Type B pancreatic cell (in vitro differentiated cells): ENCODE measurements around the gene KDM4B. TPM values are rescaled to one million over a fixed set of nuclear protein-coding genes. Genes with fewer than 3 reads are reported as not detected.

Experiments used
- DNase-seq: peaks from one replicate; pipeline ENCODE4 v3.0.0; 2021; ENCODE audit warnings: mixed read lengths; ENCODE audit not compliant: unreplicated experiment; ENCODE audit errors: extremely low spot score
- H3K27ac Mint-ChIP-seq: 2 replicates; pipeline ENCODE4 v1.8.0; 2021; ENCODE audit warnings: mild to moderate bottlenecking, mixed read lengths
- H3K27me3 Mint-ChIP-seq: 2 replicates; pipeline ENCODE4 v1.8.0; 2021; ENCODE audit warnings: mixed read lengths
- H3K36me3 Mint-ChIP-seq: 2 replicates; pipeline ENCODE4 v1.8.0; 2021; ENCODE audit warnings: mixed read lengths
- H3K4me1 Mint-ChIP-seq: one replicate; pipeline ENCODE4 v1.8.0; 2021; ENCODE audit warnings: mixed read lengths; ENCODE audit not compliant: unreplicated experiment
- H3K4me3 Mint-ChIP-seq: 2 replicates; pipeline ENCODE4 v1.8.0; 2021; ENCODE audit warnings: mild to moderate bottlenecking, mixed read lengths
- H3K9me3 Mint-ChIP-seq: 2 replicates; pipeline ENCODE4 v1.8.0; 2021; ENCODE audit warnings: mixed read lengths
- total RNA-seq: library from RNA; stranded (reverse); gene quantifications from 2 replicates; pipeline ENCODE4 v1.2.1, GENCODE V29; 2021; ENCODE audit warnings: low replicate concordance
- TF ChIP-seq, protein P1 (sequence below): fragments of 200-600 bp; sonication (generic); conservative IDR thresholded peaks from 2 replicates; pipeline ENCODE4 v1.5.0; 2021; ENCODE audit warnings: antibody characterized with exemption, mild to moderate bottlenecking

The KDM4B gene
- total RNA-seq, 1 donor from 2014 or later: 48.8 TPM

DNA sequence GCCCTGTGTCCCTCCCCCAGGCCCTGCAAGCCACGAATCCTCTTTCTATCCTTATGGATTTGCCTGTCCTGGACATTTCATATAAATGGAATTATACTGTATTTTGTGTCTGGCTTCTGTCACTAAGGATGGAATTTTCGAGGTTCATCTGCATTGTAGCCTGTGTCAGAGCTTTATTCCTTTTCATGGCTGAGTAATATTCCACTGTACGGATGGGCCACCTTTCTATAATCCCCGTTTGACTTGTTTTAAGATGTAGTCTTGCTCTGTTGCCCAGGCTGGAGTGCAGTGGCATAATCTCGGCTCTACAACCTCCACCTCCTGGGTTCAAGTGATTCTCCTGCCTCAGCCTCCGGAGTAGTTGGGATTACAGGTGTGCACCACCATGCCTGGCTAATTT, 3.9 kb upstream of the KDM4B start:
- Mint-ChIP-seq H3K27me3 (no peaks in the 10 kb centered on the region), H3K4me3 (no peak overlapping the region), H3K36me3 (peaks cover 7% of the 10 kb centered on the region), H3K27ac (no peak overlapping the region), H3K4me1 (peaks cover 7% of the 10 kb centered on the region), H3K9me3 (no peaks in the 10 kb centered on the region)
- no peak for DNase-seq
- TF ChIP-seq, protein P1, sequence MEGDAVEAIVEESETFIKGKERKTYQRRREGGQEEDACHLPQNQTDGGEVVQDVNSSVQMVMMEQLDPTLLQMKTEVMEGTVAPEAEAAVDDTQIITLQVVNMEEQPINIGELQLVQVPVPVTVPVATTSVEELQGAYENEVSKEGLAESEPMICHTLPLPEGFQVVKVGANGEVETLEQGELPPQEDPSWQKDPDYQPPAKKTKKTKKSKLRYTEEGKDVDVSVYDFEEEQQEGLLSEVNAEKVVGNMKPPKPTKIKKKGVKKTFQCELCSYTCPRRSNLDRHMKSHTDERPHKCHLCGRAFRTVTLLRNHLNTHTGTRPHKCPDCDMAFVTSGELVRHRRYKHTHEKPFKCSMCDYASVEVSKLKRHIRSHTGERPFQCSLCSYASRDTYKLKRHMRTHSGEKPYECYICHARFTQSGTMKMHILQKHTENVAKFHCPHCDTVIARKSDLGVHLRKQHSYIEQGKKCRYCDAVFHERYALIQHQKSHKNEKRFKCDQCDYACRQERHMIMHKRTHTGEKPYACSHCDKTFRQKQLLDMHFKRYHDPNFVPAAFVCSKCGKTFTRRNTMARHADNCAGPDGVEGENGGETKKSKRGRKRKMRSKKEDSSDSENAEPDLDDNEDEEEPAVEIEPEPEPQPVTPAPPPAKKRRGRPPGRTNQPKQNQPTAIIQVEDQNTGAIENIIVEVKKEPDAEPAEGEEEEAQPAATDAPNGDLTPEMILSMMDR: no peak

DNA sequence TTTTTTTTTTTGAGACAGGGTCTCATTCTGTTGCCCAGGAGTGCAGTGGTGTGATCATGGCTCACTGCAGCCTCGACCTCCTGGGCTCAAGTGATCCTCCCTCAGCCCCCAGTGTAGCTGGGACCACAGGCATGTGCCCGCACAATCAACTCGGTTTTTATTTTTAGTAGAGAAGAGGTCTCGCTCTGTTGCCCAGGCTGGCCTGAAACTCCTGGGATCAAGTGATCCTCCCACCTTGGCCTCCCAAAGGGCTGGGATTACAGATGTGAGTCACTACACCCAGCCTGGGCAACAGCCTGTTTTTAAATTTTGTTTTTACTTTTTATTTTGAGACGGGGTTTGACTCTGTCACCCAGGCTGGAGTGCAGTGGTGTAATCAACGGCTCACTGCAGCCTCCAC, 2.3 kb upstream of the KDM4B start:
- no peak overlapping the region for H3K4me3 Mint-ChIP-seq
- H3K27ac Mint-ChIP-seq: peak overlapping the region; percentile 26
- H3K9me3 Mint-ChIP-seq: no peaks in the 10 kb centered on the region
- TF ChIP-seq, protein P1: no peak
- peaks cover 22% of the 10 kb centered on the region for H3K4me1 Mint-ChIP-seq
- H3K36me3 Mint-ChIP-seq: peaks cover 7% of the 10 kb centered on the region
- no peaks in the 10 kb centered on the region for H3K27me3 Mint-ChIP-seq
- no peak for DNase-seq

DNA sequence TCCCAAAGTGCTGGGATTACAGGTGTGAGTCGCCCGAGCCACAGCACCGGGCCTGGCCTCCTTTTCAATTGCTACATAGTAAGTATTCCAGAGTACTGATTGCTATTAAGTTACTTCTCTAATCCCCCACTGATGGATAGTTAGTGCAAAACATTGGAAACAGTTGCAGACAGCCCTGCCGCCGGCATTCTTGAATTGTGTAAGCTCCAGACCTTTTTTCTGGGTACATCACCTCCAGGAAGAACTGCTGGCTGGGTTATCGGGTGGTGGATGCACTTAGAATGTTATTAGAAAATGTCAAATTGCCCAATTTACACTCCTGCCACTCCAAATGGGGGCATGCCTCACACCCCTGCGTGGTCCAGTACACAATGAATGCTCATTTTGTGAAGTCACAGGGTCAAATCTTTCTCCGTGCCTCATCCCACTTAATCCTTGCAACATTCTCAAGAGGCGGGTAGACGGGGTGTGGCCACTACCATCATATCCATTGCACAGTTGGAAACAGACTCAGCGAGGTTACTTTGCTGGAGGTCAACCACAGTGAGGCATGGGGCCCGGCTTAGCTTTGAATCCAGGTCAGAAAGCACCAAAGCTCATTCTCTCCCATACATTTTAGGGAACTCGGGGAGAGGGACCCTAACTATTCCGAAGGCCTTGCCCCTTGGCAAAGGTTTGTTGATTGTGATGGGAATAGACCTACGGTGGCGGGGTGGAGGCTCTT, 1.0 kb upstream of the KDM4B start:
- DNase-seq: no peak
- H3K4me1 Mint-ChIP-seq: peaks cover 28% of the 10 kb centered on the region
- H3K27me3 Mint-ChIP-seq: no peaks in the 10 kb centered on the region
- no peaks in the 10 kb centered on the region for H3K9me3 Mint-ChIP-seq
- peak overlapping the region; percentile 88 for H3K27ac Mint-ChIP-seq
- H3K4me3 Mint-ChIP-seq: peak overlapping the region; percentile 88
- TF ChIP-seq, protein P1: no peak
- H3K36me3 Mint-ChIP-seq: peaks cover 4% of the 10 kb centered on the region

DNA sequence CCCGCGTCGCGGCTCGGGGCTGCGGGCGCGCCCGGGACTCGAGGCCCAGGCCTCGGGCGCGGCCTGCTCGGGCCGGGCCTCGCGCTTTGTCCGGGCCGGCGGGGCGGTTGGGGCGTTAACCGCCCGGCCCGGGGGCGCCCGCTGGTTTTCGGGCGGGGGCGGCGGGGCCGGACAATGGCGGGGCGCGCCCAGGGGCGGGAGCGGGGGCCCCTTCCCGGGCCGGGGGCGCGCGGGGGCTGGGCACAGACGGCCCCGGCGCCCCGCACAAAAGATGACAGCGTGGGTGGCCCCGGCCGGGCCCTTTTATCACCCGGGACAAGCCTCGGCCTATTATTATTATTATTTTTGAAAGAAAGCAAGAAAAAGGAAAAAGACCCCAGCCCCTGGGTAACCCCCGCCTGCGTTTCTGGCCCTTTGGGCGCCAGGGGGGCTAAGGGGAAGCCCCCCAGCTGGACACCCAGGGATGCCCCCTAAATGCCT, 419 bp downstream of the KDM4B start:
- H3K4me1 Mint-ChIP-seq: peaks cover 31% of the 10 kb centered on the region
- peak overlapping the region; percentile 92 for H3K27ac Mint-ChIP-seq
- no peaks in the 10 kb centered on the region for H3K9me3 Mint-ChIP-seq
- H3K27me3 Mint-ChIP-seq: no peaks in the 10 kb centered on the region
- peak overlapping the region; percentile 93 for H3K4me3 Mint-ChIP-seq
- DNase-seq: no peak
- TF ChIP-seq, protein P1: no peak
- peaks cover 4% of the 10 kb centered on the region for H3K36me3 Mint-ChIP-seq

DNA sequence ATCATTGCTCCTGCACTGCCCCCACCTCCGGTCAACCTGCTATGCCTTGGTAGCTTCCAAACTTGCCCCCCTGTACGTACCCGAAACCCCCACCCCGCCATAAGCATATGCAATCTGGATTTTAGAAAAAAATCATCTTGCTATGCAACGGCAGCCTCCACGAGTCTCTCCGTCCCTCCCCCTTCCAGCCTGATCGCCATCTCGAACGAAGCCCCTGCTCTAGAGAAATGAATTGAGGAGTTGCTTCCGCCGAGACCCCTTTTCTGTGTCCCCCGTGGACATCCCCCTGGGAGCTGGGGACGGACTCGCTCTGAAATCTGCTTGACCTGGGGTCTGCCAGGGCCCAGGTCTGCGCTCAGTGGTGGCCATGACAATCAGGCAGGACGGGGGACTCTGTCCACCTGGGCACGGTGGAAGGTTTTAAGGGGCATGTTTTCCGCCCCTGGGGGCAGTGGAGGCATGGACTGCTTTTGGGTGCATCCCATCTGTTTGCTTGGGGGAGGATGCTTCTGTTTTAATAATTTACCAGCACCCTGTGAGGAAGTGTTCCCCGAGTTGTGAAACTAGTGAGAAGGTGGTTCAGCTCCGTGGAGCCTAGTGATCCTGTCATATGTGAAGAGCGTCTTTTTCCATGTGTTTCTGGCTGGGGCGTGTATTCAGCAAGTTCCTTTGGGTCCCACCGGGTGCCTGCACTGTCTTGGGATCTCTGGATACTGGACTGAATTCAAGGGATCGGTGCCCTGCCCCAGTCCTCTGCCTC, 1.0 kb downstream of the KDM4B start:
- no peak for DNase-seq
- H3K4me1 Mint-ChIP-seq: peaks cover 34% of the 10 kb centered on the region
- no peaks in the 10 kb centered on the region for H3K27me3 Mint-ChIP-seq
- TF ChIP-seq, protein P1: no peak
- H3K4me3 Mint-ChIP-seq: peak overlapping the region; percentile 93
- H3K27ac Mint-ChIP-seq: peak overlapping the region; percentile 92
- peaks cover 1% of the 10 kb centered on the region for H3K36me3 Mint-ChIP-seq
- H3K9me3 Mint-ChIP-seq: no peaks in the 10 kb centered on the region
